ENCODE results near the gene ITSN1.

The ITSN1 gene

DNA sequence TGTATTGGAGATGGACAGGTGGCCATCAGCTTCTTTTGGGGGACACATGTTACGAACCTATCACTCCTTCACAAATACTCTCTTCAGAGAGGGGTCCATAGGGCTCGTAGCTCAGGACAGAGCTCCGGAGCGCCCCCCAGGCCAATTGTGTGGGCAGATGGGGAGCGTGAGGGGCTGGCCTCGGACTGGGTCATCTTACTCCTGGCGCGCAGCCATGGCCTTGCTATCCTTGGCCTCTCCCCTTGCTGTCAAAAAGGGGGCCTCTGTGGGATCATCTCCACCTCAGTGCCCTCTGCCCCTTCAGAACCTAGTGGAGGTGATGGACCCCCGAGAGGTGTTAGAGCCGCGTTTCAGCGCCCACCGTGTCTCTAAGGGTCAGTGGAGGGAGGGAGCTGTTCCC is 238.3 kb downstream of the ITSN1 start:
- DNase-seq (ENCODE audit: low spot score), result no peak
- in situ Hi-C loops (cut with MboI; ENCODE audit: low sequenced_read_pairs, unreplicated experiment), result no loop called here
- TF ChIP-seq, protein P1, sequence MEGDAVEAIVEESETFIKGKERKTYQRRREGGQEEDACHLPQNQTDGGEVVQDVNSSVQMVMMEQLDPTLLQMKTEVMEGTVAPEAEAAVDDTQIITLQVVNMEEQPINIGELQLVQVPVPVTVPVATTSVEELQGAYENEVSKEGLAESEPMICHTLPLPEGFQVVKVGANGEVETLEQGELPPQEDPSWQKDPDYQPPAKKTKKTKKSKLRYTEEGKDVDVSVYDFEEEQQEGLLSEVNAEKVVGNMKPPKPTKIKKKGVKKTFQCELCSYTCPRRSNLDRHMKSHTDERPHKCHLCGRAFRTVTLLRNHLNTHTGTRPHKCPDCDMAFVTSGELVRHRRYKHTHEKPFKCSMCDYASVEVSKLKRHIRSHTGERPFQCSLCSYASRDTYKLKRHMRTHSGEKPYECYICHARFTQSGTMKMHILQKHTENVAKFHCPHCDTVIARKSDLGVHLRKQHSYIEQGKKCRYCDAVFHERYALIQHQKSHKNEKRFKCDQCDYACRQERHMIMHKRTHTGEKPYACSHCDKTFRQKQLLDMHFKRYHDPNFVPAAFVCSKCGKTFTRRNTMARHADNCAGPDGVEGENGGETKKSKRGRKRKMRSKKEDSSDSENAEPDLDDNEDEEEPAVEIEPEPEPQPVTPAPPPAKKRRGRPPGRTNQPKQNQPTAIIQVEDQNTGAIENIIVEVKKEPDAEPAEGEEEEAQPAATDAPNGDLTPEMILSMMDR (IDR thresholded peaks at IDR 0.05; ENCODE audit: borderline replicate concordance, control extremely low read depth, extremely low read depth, insufficient read depth, missing control alignments), result no peak

DNA sequence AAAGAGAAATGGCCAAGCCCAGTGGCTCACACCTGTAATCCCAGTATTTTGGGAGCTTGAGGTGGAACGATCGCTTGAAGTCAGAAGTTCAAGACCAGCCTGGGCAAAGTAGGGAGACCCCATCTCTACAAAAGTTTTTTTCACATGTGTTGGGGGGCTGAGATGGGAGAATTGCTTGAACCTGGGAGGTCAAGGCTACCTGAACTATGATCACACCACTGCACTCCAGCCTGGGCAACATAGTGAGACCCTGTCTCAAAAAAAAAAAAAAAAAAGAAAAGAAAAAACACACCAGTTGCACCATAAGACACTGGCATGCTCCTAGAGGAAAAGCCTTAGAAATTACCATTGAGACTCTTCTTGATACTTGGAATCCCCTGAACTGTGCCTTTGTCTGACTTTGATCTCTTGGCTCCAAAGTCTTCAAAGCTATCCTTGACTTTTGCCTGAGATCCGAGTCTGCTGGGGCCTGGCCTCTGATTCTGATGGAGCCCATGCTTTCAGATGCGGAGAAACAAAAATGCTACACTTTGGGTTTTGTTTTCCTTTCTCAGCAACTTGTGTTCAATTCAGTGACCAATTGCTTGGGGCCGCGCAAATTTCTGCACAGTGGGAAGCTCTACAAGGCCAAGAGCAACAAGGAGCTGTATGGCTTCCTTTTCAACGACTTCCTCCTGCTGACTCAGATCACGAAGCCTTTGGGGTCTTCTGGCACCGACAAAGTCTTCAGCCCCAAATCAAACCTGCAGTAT is 239.6 kb downstream of the ITSN1 start:
- in situ Hi-C loops (cut with MboI; ENCODE audit: low sequenced_read_pairs, unreplicated experiment), result no loop called here
- TF ChIP-seq, protein P1 (IDR thresholded peaks at IDR 0.05; ENCODE audit: borderline replicate concordance, control extremely low read depth, extremely low read depth, insufficient read depth, missing control alignments), result no peak
- no peak for DNase-seq (ENCODE audit: low spot score)

DNA sequence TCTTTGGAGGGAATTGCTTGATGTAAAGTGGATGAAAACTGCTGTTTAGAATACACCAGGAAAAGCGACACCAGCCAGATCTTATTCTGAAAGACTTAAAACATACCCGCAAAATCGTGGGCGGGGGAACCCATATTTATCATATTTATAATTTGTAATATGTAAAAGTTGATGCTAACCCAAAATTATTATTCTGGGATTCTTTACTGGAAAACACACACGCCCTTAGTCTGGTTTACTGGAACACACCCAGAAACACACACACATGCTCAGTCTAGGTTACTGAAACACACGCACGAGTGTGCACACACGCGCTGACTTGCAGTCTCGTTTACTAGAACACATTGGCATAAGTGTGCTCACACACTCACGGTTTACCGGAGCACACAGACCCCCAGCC is 240.8 kb downstream of the ITSN1 start:
- TF ChIP-seq, protein P1 (IDR thresholded peaks at IDR 0.05; ENCODE audit: borderline replicate concordance, control extremely low read depth, extremely low read depth, insufficient read depth, missing control alignments), result no peak
- in situ Hi-C loops (cut with MboI; ENCODE audit: low sequenced_read_pairs, unreplicated experiment), result no loop called here
- DNase-seq (ENCODE audit: low spot score), result no peak

DNA sequence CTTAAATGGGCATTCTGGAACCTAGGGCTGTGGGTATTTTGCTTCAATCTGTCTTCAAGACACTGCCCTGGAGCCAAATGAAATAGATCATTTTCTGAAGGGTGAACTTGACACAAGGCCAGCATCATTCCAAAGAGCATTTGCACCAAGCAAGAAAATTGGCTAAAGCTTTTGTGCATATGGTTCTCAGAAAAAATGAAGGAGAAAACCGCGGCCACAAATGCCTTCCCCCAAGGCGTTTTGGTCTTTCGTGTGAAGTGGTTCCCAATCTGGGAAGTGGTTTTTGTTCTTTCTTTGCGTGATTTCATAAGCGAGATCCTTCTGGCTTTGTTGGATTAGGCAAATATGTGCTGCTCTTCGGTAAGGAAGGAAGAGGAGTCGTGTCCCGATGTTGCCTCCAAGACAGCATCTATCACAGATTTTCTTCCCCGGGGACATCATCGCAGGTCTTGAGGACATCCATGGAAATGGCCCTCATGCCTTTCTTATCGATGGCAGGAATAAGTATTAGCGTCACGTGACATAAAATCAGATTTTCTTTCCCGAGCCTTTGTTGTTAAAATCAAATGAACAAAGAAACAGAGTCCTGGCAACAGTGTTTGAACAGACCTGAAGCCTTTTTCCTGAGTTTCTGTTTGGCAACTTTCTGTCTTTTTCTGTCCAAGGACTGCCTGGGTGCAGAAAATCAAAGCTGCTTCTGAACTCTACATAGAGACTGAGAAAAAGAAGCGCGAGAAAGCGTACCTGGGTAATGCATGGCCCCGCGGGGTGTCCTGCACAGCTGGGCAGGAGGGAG is 242.3 kb downstream of the ITSN1 start:
- in situ Hi-C loops (cut with MboI; ENCODE audit: low sequenced_read_pairs, unreplicated experiment), result no loop called here
- TF ChIP-seq, protein P1 (IDR thresholded peaks at IDR 0.05; ENCODE audit: borderline replicate concordance, control extremely low read depth, extremely low read depth, insufficient read depth, missing control alignments), result no peak
- DNase-seq (ENCODE audit: low spot score), result no peak

DNA sequence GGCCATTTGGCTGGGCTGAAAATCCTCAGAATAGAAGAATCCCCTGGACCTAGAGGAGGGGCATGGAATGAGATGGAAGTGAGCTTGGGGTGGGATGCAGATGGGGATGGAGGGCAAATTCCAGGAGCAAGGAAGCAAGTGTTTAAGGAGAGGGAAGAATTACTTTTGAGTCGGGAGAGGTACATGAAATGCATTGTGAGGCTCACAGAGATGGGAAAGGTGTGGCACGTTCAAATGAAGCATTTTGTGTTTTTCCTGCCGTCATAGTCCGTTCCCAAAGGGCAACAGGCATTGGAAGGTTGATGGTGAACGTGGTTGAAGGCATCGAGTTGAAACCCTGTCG is 242.8 kb downstream of the ITSN1 start:
- DNase-seq (ENCODE audit: low spot score), result no peak
- TF ChIP-seq, protein P1 (IDR thresholded peaks at IDR 0.05; ENCODE audit: borderline replicate concordance, control extremely low read depth, extremely low read depth, insufficient read depth, missing control alignments), result no peak
- in situ Hi-C loops (cut with MboI; ENCODE audit: low sequenced_read_pairs, unreplicated experiment), result no loop called here

DNA sequence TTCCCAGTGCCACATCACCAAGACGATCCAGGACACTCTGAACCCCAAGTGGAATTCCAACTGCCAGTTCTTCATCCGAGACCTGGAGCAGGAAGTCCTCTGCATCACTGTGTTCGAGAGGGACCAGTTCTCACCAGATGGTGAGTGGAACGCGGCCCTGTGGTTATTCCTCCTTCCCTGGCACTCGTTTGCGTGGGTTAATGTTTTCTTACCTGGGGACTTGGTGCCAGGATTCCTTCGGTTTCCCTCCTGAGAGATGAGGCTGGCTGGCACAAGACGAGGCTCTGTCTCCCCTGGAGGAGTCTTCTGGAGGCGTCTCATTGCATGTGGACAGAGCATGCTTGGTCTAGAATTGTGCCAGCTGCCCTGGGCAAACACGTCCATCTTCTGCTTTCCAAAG is 244.0 kb downstream of the ITSN1 start:
- in situ Hi-C loops (cut with MboI; ENCODE audit: low sequenced_read_pairs, unreplicated experiment), result no loop called here
- DNase-seq (ENCODE audit: low spot score), result no peak
- TF ChIP-seq, protein P1 (IDR thresholded peaks at IDR 0.05; ENCODE audit: borderline replicate concordance, control extremely low read depth, extremely low read depth, insufficient read depth, missing control alignments), result no peak

Data from GM13976 (cell line).